ENCODE data around the gene ZNF425. TPM values are rescaled to one million over a fixed set of nuclear protein-coding genes. Genes with fewer than 3 reads are reported as not detected.

Gene ZNF425
- total and polyA plus RNA-seq, 9 of the 15 experiments (the other 6 are each of a cell fraction or from before 2014, with no cell fraction given) = 0.03 to 0.89 (median 0.54) TPM

- TF ChIP-seq ZBTB7A (IDR thresholded peaks at IDR 0.05; ENCODE audit: borderline replicate concordance, control insufficient read depth, low read depth, low read length) (peak; percentile 95), ZNF561 (CRISPR knock-in tag; conservative IDR thresholded peaks at IDR 0.05) (no peak), TFAM (CRISPR knock-in tag; conservative IDR thresholded peaks at IDR 0.05) (no peak), NFIC (IDR thresholded peaks at IDR 0.05) (peak; percentile 57; the same call in 1 of the 2 replicates), ZNF354B (CRISPR knock-in tag; IDR thresholded peaks at IDR 0.05) (no peak), TEAD1 (CRISPR knock-in tag; IDR thresholded peaks at IDR 0.05) (peak; percentile 77 to 93), ZNF444 (CRISPR knock-in tag; IDR thresholded peaks at IDR 0.05) (no peak), NCOA2 (IDR thresholded peaks at IDR 0.05; ENCODE audit: partially characterized antibody in 2 of 2) (no peak), ZNF263 (CRISPR knock-in tag; IDR thresholded peaks at IDR 0.05; ENCODE audit: borderline replicate concordance) (peak; percentile 74; the same call in 1 of the 2 replicates), BRD9 (IDR thresholded peaks at IDR 0.05; ENCODE audit: low read depth, partially characterized antibody) (no peak), TAL1 (IDR thresholded peaks at IDR 0.05) (no peak)
- TF ChIP-seq, protein P1, sequence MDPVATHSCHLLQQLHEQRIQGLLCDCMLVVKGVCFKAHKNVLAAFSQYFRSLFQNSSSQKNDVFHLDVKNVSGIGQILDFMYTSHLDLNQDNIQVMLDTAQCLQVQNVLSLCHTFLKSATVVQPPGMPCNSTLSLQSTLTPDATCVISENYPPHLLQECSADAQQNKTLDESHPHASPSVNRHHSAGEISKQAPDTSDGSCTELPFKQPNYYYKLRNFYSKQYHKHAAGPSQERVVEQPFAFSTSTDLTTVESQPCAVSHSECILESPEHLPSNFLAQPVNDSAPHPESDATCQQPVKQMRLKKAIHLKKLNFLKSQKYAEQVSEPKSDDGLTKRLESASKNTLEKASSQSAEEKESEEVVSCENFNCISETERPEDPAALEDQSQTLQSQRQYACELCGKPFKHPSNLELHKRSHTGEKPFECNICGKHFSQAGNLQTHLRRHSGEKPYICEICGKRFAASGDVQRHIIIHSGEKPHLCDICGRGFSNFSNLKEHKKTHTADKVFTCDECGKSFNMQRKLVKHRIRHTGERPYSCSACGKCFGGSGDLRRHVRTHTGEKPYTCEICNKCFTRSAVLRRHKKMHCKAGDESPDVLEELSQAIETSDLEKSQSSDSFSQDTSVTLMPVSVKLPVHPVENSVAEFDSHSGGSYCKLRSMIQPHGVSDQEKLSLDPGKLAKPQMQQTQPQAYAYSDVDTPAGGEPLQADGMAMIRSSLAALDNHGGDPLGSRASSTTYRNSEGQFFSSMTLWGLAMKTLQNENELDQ (CRISPR knock-in tag; IDR thresholded peaks at IDR 0.05; ENCODE audit: borderline replicate concordance) = 0 out of 2 replicates have a peak, but pooled peaks have one; percentile 24
- TF ChIP-seq, protein P2, sequence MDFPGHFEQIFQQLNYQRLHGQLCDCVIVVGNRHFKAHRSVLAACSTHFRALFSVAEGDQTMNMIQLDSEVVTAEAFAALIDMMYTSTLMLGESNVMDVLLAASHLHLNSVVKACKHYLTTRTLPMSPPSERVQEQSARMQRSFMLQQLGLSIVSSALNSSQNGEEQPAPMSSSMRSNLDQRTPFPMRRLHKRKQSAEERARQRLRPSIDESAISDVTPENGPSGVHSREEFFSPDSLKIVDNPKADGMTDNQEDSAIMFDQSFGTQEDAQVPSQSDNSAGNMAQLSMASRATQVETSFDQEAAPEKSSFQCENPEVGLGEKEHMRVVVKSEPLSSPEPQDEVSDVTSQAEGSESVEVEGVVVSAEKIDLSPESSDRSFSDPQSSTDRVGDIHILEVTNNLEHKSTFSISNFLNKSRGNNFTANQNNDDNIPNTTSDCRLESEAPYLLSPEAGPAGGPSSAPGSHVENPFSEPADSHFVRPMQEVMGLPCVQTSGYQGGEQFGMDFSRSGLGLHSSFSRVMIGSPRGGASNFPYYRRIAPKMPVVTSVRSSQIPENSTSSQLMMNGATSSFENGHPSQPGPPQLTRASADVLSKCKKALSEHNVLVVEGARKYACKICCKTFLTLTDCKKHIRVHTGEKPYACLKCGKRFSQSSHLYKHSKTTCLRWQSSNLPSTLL (IDR thresholded peaks at IDR 0.05) = no peak
- TF ChIP-seq, protein P3, sequence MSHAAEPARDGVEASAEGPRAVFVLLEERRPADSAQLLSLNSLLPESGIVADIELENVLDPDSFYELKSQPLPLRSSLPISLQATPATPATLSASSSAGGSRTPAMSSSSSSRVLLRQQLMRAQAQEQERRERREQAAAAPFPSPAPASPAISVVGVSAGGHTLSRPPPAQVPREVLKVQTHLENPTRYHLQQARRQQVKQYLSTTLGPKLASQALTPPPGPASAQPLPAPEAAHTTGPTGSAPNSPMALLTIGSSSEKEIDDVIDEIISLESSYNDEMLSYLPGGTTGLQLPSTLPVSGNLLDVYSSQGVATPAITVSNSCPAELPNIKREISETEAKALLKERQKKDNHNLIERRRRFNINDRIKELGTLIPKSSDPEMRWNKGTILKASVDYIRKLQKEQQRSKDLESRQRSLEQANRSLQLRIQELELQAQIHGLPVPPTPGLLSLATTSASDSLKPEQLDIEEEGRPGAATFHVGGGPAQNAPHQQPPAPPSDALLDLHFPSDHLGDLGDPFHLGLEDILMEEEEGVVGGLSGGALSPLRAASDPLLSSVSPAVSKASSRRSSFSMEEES (CRISPR knock-in tag; IDR thresholded peaks at IDR 0.05) = no peak; the same call in 1 of the 2 replicates
- TF ChIP-seq, protein P4, sequence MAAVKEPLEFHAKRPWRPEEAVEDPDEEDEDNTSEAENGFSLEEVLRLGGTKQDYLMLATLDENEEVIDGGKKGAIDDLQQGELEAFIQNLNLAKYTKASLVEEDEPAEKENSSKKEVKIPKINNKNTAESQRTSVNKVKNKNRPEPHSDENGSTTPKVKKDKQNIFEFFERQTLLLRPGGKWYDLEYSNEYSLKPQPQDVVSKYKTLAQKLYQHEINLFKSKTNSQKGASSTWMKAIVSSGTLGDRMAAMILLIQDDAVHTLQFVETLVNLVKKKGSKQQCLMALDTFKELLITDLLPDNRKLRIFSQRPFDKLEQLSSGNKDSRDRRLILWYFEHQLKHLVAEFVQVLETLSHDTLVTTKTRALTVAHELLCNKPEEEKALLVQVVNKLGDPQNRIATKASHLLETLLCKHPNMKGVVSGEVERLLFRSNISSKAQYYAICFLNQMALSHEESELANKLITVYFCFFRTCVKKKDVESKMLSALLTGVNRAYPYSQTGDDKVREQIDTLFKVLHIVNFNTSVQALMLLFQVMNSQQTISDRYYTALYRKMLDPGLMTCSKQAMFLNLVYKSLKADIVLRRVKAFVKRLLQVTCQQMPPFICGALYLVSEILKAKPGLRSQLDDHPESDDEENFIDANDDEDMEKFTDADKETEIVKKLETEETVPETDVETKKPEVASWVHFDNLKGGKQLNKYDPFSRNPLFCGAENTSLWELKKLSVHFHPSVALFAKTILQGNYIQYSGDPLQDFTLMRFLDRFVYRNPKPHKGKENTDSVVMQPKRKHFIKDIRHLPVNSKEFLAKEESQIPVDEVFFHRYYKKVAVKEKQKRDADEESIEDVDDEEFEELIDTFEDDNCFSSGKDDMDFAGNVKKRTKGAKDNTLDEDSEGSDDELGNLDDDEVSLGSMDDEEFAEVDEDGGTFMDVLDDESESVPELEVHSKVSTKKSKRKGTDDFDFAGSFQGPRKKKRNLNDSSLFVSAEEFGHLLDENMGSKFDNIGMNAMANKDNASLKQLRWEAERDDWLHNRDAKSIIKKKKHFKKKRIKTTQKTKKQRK (IDR thresholded peaks at IDR 0.05; ENCODE audit: borderline replicate concordance, low read depth, low read length) = no peak
Observed at GRCh38 chr7:149125863-149126661, at the start of gene ZNF425 (continued).

Measured in K562 (cell line).